Measurements from ENCODE around the gene KIFAP3. TPM values are rescaled to one million over a fixed set of nuclear protein-coding genes. Genes with fewer than 3 reads are reported as not detected.

Gene KIFAP3
- total and polyA plus RNA-seq, 4 donors = 7.6 to 38.7 (median 25.4) TPM

- WGBS, 2 donors = 69 to 84% methylated on average over 5 of the region's 5 CpGs
- ATAC-seq (ENCODE audit: low FRiP score) (no peak), DNase-seq (no peak)
- Histone ChIP-seq H3K27ac (ENCODE audit: low read depth in 1 of 2, low read length in 2 of 2) (peak overlapping the region in 1 of 2 donors; percentile 25), H3K36me3 (ENCODE audit: control insufficient read depth in 1 of 2, insufficient read depth in 2 of 2, low read length in 1 of 2) (peaks cover 2 to 4% of the 10 kb centered on the region in 2 donors), H3K27me3 (ENCODE audit: control insufficient read depth in 1 of 2, insufficient read depth in 2 of 2, low read length in 1 of 2) (no peaks in the 10 kb centered on the region), H3K9me3 (ENCODE audit: control insufficient read depth, low read length) (no peaks in the 10 kb centered on the region), H3K4me1 (ENCODE audit: control insufficient read depth in 1 of 2, insufficient read depth in 2 of 2, low read length in 2 of 2) (peaks cover 0 to 6% of the 10 kb centered on the region in 2 donors), H3K4me3 (ENCODE audit: low read length in 2 of 2) (no peak overlapping the region)
- intact Hi-C loops (cut with DNase I) = no loop called here
These were observed 183.5 kb downstream of the KIFAP3 start for GRCh38 chr1:169890761-169891538.

DNA sequence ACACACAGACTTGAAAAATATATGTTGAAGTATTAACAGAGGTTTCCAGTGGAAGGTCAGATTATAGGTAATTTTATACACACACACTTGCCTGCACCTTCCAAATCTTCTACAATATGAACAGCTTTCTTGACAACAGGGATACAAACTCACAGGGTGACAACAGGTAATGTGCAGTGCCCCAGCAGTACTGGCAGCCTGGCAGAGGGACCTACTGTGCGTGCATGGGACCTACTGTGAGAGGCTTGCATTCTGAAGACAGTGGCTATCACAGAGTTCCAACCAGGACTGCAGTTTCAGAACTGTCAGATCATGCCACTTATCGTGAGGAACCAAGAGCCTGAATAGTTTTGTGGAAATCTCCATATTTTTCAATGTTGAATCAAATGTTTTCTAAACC is 184.6 kb downstream of the KIFAP3 start:
- H3K27me3 ChIP-seq (ENCODE audit: control insufficient read depth in 1 of 2, insufficient read depth in 2 of 2, low read length in 1 of 2) = no peaks in the 10 kb centered on the region
- peaks cover 0 to 6% of the 10 kb centered on the region in 2 donors for H3K4me1 ChIP-seq (ENCODE audit: control insufficient read depth in 1 of 2, insufficient read depth in 2 of 2, low read length in 2 of 2)
- no peak overlapping the region for H3K4me3 ChIP-seq (ENCODE audit: low read length in 2 of 2)
- ATAC-seq (ENCODE audit: low FRiP score) (no peak), DNase-seq (no peak)
- H3K9me3 ChIP-seq (ENCODE audit: control insufficient read depth, low read length) = no peaks in the 10 kb centered on the region
- peaks cover 2 to 4% of the 10 kb centered on the region in 2 donors for H3K36me3 ChIP-seq (ENCODE audit: control insufficient read depth in 1 of 2, insufficient read depth in 2 of 2, low read length in 1 of 2)
- intact Hi-C loops (cut with DNase I) = no loop called here
- 94 to 98% methylated on average over 2 of the region's 2 CpGs for WGBS, 2 donors
- no peak overlapping the region for H3K27ac ChIP-seq (ENCODE audit: low read depth in 1 of 2, low read length in 2 of 2)

DNA sequence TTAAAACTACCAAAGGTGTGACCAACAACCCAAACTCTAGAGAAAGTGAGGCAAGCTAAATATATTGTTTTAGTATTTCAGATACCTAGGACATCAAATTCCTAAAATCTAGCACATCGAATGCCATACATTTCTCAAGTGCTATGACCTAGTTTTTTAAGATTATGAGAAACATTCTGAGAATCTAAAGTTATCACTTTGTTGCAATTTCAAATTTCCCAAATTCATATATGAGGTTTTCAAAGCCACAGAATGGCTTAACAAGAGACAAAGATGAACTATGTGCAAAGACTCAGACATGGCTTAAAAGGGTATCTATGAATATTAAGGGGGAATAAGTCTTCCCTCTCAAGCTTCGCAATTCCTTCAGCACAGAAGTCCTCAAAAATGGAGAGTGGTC is 187.6 kb downstream of the KIFAP3 start:
- intact Hi-C loops (cut with DNase I) = no loop called here
- ATAC-seq (ENCODE audit: low FRiP score) = no peak
- Histone ChIP-seq H3K27ac (ENCODE audit: low read depth in 1 of 2, low read length in 2 of 2) (no peak overlapping the region), H3K9me3 (ENCODE audit: control insufficient read depth, low read length) (no peaks in the 10 kb centered on the region), H3K36me3 (ENCODE audit: control insufficient read depth in 1 of 2, insufficient read depth in 2 of 2, low read length in 1 of 2) (peaks cover 3 to 4% of the 10 kb centered on the region in 2 donors), H3K27me3 (ENCODE audit: control insufficient read depth in 1 of 2, insufficient read depth in 2 of 2, low read length in 1 of 2) (no peaks in the 10 kb centered on the region), H3K4me3 (ENCODE audit: low read length in 2 of 2) (no peak overlapping the region), H3K4me1 (ENCODE audit: control insufficient read depth in 1 of 2, insufficient read depth in 2 of 2, low read length in 2 of 2) (peaks cover 0 to 6% of the 10 kb centered on the region in 2 donors)
- DNase-seq = no peak
- WGBS, 2 donors = 80 to 90% methylated on average over 2 of the region's 2 CpGs

DNA sequence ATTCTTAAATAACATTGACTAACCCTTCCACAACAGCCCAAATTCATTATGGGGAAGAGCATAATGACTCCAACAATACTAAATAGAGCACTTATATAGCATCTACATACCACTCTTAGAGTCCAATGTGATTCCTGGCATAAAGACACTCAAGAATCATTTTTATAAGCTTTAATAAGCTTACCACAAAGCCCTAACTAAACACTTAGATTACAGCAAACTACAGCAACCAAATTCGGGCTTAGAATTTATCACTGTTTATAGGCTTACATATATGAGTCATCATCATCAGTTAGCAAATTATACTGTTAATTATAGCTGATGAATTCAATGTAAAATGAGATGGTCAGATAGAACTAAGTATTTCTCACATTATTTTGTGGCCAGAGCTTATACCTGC is 188.1 kb downstream of the KIFAP3 start:
- intact Hi-C loops (cut with DNase I) = no loop called here
- no peak overlapping the region for H3K27ac ChIP-seq (ENCODE audit: low read depth in 1 of 2, low read length in 2 of 2)
- no peaks in the 10 kb centered on the region for H3K9me3 ChIP-seq (ENCODE audit: control insufficient read depth, low read length)

DNA sequence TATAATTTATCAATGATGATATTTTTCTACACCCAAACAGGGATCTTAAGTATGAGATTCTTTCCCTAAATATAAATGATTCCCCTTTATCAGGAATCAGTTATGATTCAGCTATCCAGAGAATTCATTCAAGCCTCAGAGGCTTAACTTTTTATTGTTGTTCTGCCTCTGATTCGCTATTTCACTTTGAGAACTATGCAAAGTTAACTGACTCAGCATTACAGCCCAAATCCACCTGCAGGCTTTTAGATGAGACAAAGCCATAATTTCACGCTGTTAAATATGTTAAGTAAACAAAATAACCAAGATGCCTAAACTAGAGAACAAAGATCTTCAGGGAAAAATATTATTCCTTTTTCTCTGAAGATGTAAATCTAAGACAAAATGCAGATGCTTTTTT is 189.3 kb downstream of the KIFAP3 start:
- no peaks in the 10 kb centered on the region for H3K27me3 ChIP-seq (ENCODE audit: control insufficient read depth in 1 of 2, insufficient read depth in 2 of 2, low read length in 1 of 2)
- no peak overlapping the region for H3K27ac ChIP-seq (ENCODE audit: low read depth in 1 of 2, low read length in 2 of 2)
- intact Hi-C loops (cut with DNase I) = no loop called here
- DNase-seq (no peak), ATAC-seq (ENCODE audit: low FRiP score) (no peak)
- H3K36me3 ChIP-seq (ENCODE audit: control insufficient read depth in 1 of 2, insufficient read depth in 2 of 2, low read length in 1 of 2) = peaks cover 3 to 4% of the 10 kb centered on the region in 2 donors
- no peak overlapping the region for H3K4me3 ChIP-seq (ENCODE audit: low read length in 2 of 2)
- H3K4me1 ChIP-seq (ENCODE audit: control insufficient read depth in 1 of 2, insufficient read depth in 2 of 2, low read length in 2 of 2) = no peaks in the 10 kb centered on the region
- no peaks in the 10 kb centered on the region for H3K9me3 ChIP-seq (ENCODE audit: control insufficient read depth, low read length)
- WGBS, 2 donors = 92 to 95% methylated on average over 2 of the region's 2 CpGs

More for the DNA sequence above, 188.1 kb downstream of the KIFAP3 start:
- ATAC-seq (ENCODE audit: low FRiP score) = no peak
- 83 to 84% methylated on average over 1 of the region's 1 CpG for WGBS, 2 donors
- Histone ChIP-seq H3K27me3 (ENCODE audit: control insufficient read depth in 1 of 2, insufficient read depth in 2 of 2, low read length in 1 of 2) (no peaks in the 10 kb centered on the region), H3K4me3 (ENCODE audit: low read length in 2 of 2) (no peak overlapping the region), H3K36me3 (ENCODE audit: control insufficient read depth in 1 of 2, insufficient read depth in 2 of 2, low read length in 1 of 2) (peaks cover 3 to 4% of the 10 kb centered on the region in 2 donors), H3K4me1 (ENCODE audit: control insufficient read depth in 1 of 2, insufficient read depth in 2 of 2, low read length in 2 of 2) (peaks cover 0 to 6% of the 10 kb centered on the region in 2 donors)
- no peak for DNase-seq

GRCh38 chr1:169884634-169885033 is 189.9 kb downstream of the KIFAP3 start:
- H3K9me3 ChIP-seq (ENCODE audit: control insufficient read depth, low read length) = no peaks in the 10 kb centered on the region
- no peak overlapping the region for H3K27ac ChIP-seq (ENCODE audit: low read depth in 1 of 2, low read length in 2 of 2)
- ATAC-seq (ENCODE audit: low FRiP score) (no peak), DNase-seq (no peak)
- intact Hi-C loops (cut with DNase I) = no loop called here
- H3K4me3 ChIP-seq (ENCODE audit: low read length in 2 of 2) = no peak overlapping the region
- H3K36me3 ChIP-seq (ENCODE audit: control insufficient read depth in 1 of 2, insufficient read depth in 2 of 2, low read length in 1 of 2) = peaks cover 3 to 4% of the 10 kb centered on the region in 2 donors
- H3K27me3 ChIP-seq (ENCODE audit: control insufficient read depth in 1 of 2, insufficient read depth in 2 of 2, low read length in 1 of 2) = no peaks in the 10 kb centered on the region
- H3K4me1 ChIP-seq (ENCODE audit: control insufficient read depth in 1 of 2, insufficient read depth in 2 of 2, low read length in 2 of 2) = no peaks in the 10 kb centered on the region

DNA sequence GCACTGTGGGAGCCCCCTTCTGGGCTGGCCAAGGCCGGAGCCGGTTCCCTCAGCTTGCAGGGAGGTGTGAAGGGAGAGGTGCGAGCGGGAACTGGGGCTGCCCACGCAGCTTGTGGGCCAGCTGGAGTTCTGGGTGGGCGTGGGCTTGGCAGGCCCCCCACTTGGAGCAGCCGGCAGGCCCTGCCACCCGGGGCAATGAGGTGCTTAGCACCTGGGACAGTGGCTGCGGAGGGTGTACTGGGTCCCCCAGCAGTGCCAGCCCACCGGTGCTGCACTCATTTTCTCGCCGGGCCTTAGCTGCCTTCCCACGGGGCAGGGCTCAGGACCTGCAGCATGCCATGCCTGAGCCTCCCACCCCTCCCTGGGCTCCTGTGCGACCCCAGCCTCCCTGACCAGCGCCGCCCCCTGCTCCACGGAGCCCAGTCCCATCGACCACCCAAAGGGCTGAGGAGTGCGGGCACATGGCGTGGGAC is 192.4 kb downstream of the KIFAP3 start:
- no peak overlapping the region for H3K27ac ChIP-seq (ENCODE audit: low read depth in 1 of 2, low read length in 2 of 2)
- intact Hi-C loops (cut with DNase I) = no loop called here
- DNase-seq (no peak), ATAC-seq (ENCODE audit: low FRiP score) (no peak)
- no peak overlapping the region for H3K4me3 ChIP-seq (ENCODE audit: low read length in 2 of 2)
- no peaks in the 10 kb centered on the region for H3K9me3 ChIP-seq (ENCODE audit: control insufficient read depth, low read length)
- H3K27me3 ChIP-seq (ENCODE audit: control insufficient read depth in 1 of 2, insufficient read depth in 2 of 2, low read length in 1 of 2) = no peaks in the 10 kb centered on the region
- 92 to 96% methylated on average over 17 to 20 of the region's 20 CpGs for WGBS, 2 donors
- H3K4me1 ChIP-seq (ENCODE audit: control insufficient read depth in 1 of 2, insufficient read depth in 2 of 2, low read length in 2 of 2) = no peaks in the 10 kb centered on the region
- H3K36me3 ChIP-seq (ENCODE audit: control insufficient read depth in 1 of 2, insufficient read depth in 2 of 2, low read length in 1 of 2) = peaks cover 0 to 1% of the 10 kb centered on the region in 2 donors

DNA sequence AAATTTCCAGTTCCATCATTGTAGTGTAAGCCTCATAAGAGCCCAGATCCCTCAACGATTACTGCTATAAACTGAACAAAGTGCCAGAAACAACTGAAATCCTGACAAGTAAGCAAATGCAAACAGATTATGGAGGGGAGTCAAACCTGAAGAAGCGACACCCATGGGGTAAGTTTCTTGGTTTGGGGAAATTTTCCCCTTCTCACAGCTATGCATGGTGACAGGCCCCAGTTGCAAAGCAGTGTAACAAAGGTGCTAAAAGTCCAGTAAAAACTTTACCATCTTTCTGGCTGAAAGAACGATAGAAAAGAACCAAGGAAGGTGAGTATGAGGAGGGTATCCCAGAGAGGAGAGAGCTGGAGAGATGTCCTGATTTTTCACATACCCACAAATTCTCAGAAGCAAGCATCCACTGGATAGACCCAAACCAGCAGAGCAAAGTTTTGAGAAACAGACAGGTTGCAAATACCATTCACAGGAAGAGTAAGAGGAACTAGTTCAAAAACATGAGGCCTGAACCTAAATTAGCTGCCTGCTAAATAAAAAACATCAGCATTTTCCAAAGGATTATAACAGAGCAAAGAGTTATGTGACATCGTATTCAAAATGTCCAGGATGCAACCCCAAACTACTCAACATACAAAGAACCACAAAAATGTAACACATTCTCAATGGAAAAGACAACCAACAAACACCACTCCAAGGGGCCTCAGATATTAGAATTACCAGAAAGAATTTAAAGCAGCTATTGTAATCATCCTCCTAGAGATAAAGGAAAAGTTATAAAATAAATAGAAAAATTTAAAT is 195.3 kb downstream of the KIFAP3 start:
- Histone ChIP-seq H3K27ac (ENCODE audit: low read depth in 1 of 2, low read length in 2 of 2) (no peak overlapping the region), H3K9me3 (ENCODE audit: control insufficient read depth, low read length) (no peaks in the 10 kb centered on the region), H3K36me3 (ENCODE audit: control insufficient read depth in 1 of 2, insufficient read depth in 2 of 2, low read length in 1 of 2) (peaks cover 1 to 3% of the 10 kb centered on the region in 2 donors), H3K4me3 (ENCODE audit: low read length in 2 of 2) (no peak overlapping the region), H3K4me1 (ENCODE audit: control insufficient read depth in 1 of 2, insufficient read depth in 2 of 2, low read length in 2 of 2) (no peaks in the 10 kb centered on the region), H3K27me3 (ENCODE audit: control insufficient read depth in 1 of 2, insufficient read depth in 2 of 2, low read length in 1 of 2) (no peaks in the 10 kb centered on the region)
- 78 to 84% methylated on average over 4 of the region's 4 CpGs for WGBS, 2 donors
- ATAC-seq (ENCODE audit: low FRiP score) (no peak), DNase-seq (no peak)
- intact Hi-C loops (cut with DNase I) = no loop called here
